ENCODE measurements around the gene UFC1.
A peak's percentile ranks its signal among the peaks of the same experiment; 100 is the strongest.

Gene UFC1

GRCh38 chr1:161163793-161164192 lies 10.0 kb downstream of the UFC1 start:
- Histone ChIP-seq H3K4me3 (ENCODE audit: low read depth, low read length) (no peak overlapping the region), H3K4me1 (no peaks in the 10 kb centered on the region; the same call in 1 of the 2 replicates), H3K36me3 (no peaks in the 10 kb centered on the region; the same call in 1 of the 2 replicates), H3K9me3 (no peaks in the 10 kb centered on the region), H3K27me3 (no peaks in the 10 kb centered on the region)
- no peak for DNase-seq
- TF ChIP-seq CTCF (IDR thresholded peaks at IDR 0.05; ENCODE audit: low read depth, low read length) = no peak

- no peaks in the 10 kb centered on the region; the same call in none of the 2 replicates for H3K36me3 ChIP-seq
- H3K9me3 ChIP-seq = no peaks in the 10 kb centered on the region
- H3K4me3 ChIP-seq (ENCODE audit: low read depth, low read length) = peak overlapping the region; percentile 84
- H3K4me1 ChIP-seq = no peaks in the 10 kb centered on the region
- no peaks in the 10 kb centered on the region for H3K27me3 ChIP-seq
- TF ChIP-seq CTCF (IDR thresholded peaks at IDR 0.05; ENCODE audit: low read depth, low read length) = no peak
- no peak for DNase-seq
These were observed 11.3 kb downstream of the UFC1 start for GRCh38 chr1:161164901-161165610.

DNA sequence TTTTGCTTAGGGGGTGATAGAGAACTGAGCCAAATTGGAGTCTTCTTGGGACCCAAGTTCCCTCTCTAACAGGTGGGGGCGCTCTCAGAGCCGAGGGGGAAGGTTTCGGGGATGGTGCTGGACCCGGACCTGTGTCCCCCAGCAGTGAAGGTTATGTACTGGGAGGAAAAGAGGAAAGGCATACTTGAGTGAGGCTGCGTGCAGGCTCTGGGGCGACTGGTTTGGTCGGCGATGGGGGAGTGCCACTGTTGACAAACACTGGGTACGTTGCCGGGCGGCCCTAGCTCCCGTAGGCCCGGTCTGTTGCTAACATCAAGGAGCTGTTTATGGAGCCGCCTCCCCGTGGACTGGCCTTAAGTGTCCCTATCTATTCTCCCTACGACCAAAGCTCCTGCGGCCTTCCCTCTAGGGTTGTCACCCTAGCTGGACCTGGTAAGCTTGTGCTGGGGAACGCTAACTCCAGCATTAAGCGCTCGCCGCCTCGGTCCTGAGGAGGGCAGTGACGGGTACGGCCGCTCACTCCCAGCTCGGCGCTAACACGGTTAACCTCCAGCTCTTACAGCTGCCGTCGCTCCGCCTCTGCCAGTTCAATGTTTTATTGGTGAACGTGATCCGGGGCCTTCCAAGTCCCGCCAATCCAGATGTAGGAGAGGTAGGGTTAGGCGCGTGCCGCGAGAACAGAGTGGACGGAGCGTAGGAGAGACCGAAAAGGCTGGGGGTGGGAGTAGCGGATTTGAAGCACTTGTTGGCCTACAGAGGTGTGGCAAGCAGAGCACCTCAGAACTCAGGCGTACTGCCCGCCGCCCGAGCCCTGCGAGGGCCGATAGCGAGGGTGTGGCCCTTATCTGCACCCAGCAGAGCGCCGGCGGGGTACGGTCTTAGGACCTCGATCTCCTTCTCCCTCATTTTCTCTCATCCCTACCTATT lies 12.2 kb downstream of the UFC1 start, which contains the start of gene PPOX:
TSS of gene PPOX (plus strand) at position 685 of the 927 bp plus-strand sequence. CDS start 422 bp downstream, outside the sequence.
- H3K4me3 ChIP-seq (ENCODE audit: low read depth, low read length) = peak within 1 kb of the TSS; percentile 84
- H3K9me3 ChIP-seq = no peaks in the 10 kb centered on the region
- no peaks in the 10 kb centered on the region for H3K27me3 ChIP-seq
- peak; percentile 96 for DNase-seq
- H3K4me1 ChIP-seq = no peaks in the 10 kb centered on the region
- peaks cover 7% of the 10 kb centered on the region for H3K36me3 ChIP-seq
- TF ChIP-seq CTCF (IDR thresholded peaks at IDR 0.05; ENCODE audit: low read depth, low read length) = peak; percentile 72

- Histone ChIP-seq H3K4me1 (no peaks in the 10 kb centered on the region), H3K9me3 (no peaks in the 10 kb centered on the region), H3K36me3 (peaks cover 16% of the 10 kb centered on the region), H3K27me3 (no peaks in the 10 kb centered on the region), H3K4me3 (ENCODE audit: low read depth, low read length) (peak overlapping the region; percentile 84)
- DNase-seq = peak; percentile 48
- no peak for TF ChIP-seq CTCF (IDR thresholded peaks at IDR 0.05; ENCODE audit: low read depth, low read length)
These were observed 13.1 kb downstream of the UFC1 start for GRCh38 chr1:161166669-161167548.

GRCh38 chr1:161168906-161169305 lies 15.1 kb downstream of the UFC1 start:
- Histone ChIP-seq H3K9me3 (no peaks in the 10 kb centered on the region), H3K27me3 (no peaks in the 10 kb centered on the region), H3K4me3 (ENCODE audit: low read depth, low read length) (no peak overlapping the region), H3K4me1 (no peaks in the 10 kb centered on the region), H3K36me3 (peaks cover 35% of the 10 kb centered on the region)
- DNase-seq = no peak
- no peak for TF ChIP-seq CTCF (IDR thresholded peaks at IDR 0.05; ENCODE audit: low read depth, low read length)
